Stimulated activated CD4-positive, alpha-beta T cell treated with anti-CD3 and anti-CD28 coated beads, TNF-alpha, amount 100 ng/mL, for 48 hours (primary cell): Measurements from ENCODE around the gene HSDL2.
"Not testable (repeated sequence)": the region's sequence is repeated elsewhere in the genome, so short reads cannot be mapped to it uniquely, and the experiment has no call there.

Source experiments
- DNase-seq, 3 donors: peaks; one replicate each; pipeline ENCODE4 v3.0.0-alpha.2; 2020; ENCODE audit warnings: low read depth in 3 of 3

Gene HSDL2

DNA sequence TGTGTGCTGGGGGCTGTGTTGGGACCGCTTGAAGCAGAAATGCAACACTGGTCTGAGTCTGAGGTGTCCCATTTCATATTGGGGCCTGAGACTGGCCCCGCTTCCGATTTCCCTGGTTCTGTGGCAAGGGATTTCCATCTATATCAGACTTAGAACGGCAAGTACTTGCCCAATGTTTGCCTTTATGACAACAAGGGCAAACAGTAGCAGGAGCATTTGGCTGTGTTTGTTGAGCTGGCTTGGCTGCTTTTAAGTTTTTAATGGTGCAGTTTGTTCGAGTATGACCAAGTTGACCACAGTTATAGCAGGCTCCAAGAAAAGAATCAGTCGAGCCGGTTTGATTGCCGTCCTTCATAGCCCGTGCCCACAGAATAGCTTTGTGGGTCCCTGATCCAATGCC lies 17.0 kb downstream of the HSDL2 start:
- DNase-seq: no peak

DNA sequence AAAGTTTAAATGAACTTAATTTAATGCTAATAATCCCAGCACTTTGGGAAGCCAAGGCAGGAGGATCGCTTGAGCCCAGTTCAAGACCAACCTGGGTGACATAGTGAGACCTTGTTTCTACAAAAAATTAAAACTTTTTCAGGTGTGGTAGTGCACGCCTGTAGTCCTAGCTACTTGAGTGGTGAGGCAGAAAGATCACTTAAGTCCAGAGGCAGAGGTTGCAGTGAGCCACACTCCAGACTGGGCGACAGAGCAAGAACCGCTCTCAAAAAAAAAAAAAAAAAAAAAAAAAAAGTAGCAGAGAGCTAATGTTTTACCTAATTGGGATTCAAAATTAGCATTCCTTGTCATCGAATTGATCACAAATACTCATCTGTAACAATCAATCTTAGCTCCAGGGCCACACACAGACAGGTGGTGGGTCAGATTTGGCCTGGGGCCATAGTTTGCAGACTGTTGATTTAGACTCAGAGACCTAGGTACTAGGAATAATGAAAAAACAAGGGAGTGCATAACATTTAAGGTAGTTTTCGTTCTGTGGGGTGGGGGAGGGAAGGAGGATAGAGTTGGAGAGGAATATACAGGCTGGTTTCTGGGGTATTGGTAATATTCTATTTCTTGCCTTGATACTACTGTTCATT lies 21.4 kb downstream of the HSDL2 start:
- no peak for DNase-seq

DNA sequence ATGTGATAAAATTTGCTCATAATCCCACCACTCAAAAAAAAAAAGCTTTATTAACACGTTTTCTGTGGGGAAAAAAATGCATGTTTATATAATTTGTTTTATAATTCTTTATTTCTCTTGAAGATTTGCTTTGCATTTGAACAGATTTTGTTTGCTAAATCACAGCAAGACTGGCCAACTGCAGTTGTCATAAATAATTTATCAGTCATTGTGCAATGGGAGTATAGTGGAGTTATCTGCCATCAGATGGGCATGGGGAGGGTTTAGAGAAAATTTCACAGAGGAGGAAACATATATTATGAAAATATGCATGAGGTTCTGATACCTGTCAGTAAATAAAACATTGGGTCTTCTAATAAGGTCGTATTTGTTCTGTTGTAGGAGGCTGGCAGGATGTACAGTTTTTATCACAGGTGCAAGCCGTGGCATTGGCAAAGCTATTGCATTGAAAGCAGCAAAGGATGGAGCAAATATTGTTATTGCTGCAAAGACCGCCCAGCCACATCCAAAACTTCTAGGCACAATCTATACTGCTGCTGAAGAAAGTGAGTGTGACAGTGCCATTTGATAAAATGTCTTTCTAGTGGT lies 23.8 kb downstream of the HSDL2 start:
- no peak for DNase-seq

DNA sequence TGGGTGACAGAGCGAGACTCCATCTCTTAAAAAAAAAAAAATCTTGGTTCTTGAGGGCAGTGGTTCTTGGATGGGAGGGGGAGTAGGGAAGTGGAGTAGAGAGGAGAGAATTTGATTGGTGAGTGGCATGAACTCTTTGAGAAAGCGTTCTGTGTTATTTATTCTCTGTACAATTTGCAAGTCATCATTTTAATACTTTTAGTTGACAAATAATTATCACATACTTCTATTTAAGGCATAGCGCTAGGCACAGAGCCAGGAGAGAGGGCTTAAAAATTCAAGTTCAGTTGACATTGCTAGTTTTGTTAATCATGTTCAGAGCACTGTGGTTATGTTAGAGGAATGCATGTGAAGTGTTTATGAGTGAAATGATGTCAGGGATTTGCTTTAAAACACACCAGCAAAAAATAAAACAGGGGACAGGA lies 24.6 kb downstream of the HSDL2 start:
- no peak for DNase-seq

DNA sequence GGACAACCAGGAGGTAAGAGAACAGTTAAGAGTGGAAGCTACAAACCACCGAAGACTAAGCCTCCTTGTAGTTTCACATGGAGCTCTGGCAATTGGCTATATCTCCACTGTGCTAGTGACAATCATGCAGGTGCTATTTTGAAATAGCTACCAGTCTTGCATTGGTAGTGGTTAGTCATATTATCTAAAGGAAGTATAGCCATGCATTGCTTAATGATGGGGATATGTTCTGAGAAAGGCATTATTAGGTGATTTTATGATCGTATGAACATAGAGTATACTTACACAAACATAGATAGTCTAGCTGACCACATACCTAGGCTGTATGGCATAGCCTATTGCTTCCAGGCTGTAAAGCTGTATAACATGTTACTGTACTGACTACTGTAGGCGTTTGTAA lies 28.4 kb downstream of the HSDL2 start:
- DNase-seq: no peak

DNA sequence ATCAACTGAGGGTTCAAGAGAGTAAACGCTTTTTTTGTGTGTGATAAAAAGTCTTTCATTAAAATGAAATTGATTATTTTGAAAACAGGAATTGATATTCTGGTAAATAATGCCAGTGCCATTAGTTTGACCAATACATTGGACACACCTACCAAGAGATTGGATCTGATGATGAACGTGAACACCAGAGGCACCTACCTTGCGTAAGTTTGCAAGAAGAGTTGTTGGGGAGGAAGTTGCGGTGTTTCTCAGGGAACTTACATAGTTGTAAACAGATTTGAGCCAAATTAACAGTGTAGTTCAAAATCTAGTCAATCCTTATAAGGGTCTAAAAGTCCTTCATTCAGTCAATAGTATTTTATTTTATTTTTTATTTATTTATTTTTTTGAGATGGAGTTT lies 28.9 kb downstream of the HSDL2 start:
- no peak for DNase-seq

DNA sequence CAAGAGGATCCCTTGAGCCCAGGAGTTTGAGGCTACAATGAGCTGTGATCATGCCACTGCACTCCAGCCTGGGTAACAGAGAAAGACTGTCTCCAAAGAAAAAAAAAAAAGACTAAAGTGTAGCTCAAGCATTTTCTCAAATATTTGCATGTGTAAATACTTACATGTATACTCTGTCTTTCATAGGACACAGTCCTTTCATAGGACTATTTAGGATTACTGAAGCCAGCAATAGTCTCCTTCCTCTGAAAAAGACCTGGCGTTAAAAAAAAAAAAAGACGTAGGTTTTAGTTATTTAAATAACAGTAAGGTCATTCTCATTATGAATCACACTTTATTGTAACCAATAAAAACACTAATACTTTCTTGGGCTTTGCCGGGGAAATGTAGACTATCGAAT lies 29.9 kb downstream of the HSDL2 start:
- DNase-seq: no peak

DNA sequence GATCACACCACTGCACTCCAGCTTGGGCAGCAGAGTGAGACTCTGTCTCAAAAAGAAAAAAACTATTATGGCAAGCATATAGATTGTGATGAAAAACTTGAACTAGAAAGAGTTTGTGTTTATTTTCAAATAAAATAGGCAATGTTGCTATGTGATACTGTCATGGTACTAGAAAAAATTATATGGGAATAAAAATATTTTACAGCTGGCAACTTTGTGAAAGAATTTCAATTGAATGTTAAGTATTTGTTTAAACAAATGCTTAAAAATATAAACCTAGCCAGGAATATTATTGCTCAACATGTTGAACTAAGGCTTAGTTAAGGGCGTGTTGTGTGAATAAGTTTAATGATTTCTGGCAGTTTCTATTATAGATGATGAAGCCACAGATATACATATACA lies 31.7 kb downstream of the HSDL2 start:
- no peak for DNase-seq

DNA sequence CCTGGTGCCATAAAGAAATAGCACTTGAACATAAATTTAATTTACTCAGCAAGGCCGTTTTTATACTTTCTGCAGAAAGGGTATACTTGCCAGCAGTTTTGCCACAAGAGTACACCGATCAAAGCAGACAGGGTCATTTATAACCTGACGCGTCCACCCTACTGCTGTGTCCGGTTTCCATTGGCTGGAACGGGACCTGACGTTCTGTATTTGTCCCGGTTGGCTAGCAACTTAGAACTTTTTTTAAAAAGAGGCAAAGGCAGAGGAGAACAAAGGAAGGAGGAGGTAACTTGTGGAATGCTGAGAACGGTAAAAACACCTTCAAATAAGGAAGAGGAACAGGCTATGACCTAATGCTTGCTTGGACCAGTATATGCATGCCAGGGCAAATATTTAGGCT lies 33.8 kb downstream of the HSDL2 start:
- not testable (repeated sequence) for DNase-seq

DNA sequence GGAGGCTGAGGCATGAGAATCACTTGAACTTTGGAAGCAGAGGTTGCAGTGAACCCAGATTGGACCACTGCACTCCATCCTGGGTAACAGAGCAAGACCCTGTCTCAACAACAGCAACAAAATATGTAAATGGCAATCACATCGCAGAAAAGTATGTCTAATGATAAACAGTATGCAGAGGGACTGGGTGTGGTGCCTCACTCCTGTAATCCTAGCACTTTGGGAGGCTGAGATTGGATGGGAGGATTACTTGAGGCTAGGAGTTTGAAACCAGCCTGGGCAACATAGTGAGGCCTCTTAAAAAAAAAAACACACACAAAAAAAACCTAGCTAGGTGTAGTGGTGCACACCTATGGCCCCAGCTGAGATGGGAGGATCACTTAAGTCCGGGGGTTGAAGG lies 40.3 kb downstream of the HSDL2 start:
- no peak for DNase-seq

DNA sequence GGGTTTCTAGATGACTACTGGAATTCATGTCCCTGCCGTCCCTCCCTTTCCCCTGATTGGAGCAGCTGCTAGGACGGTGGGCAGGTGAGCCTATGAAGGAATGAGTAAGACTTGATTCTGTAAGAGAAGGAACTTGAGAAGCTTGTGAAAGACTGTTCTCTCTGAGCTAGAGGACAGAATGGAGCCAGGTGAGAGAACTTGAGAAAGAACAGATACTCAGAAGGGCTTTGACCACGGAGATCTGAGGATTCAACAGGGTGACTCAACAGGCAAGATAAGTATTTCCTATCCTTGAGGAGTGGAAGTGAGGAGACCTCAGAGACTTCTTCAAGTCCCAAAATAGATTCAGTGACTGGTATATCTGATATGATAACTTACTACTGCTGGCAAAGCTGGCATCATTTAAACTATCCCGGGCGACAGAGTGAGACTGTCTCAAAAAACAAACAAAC lies 41.9 kb downstream of the HSDL2 start:
- DNase-seq: no peak

DNA sequence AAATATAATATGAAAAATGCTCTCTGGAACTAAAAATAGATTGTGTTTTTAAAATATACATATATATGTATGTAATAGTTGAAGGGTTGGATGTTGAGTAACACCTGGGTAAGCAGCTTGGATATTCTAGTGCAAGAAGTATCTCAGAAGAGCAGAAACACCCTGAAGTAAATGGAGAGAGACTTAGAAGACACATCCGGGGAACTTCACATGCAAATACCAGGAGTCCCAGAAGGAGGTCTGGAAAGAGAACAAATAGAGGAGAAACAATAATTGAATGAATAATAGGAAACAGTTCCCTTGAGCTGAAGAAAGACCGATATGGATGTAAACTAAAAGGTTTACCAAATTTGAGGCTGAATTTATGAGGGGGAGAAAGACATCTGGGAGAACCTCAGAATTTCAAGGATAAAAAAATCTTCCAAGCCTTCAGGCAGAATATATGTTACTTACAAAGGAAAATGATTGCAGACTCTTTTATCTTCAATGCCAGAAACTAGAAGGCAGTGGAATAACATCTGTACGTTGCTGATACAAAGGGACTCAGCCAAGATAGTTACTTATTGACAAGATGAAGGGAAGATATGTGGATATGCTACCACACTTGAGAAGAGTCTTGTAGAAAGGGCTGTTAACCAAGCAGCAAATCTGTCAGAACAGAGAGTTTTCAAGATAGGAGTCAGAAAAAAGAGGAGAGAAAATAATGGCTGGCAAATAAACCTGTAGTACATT lies 42.7 kb downstream of the HSDL2 start:
- no peak for DNase-seq

DNA sequence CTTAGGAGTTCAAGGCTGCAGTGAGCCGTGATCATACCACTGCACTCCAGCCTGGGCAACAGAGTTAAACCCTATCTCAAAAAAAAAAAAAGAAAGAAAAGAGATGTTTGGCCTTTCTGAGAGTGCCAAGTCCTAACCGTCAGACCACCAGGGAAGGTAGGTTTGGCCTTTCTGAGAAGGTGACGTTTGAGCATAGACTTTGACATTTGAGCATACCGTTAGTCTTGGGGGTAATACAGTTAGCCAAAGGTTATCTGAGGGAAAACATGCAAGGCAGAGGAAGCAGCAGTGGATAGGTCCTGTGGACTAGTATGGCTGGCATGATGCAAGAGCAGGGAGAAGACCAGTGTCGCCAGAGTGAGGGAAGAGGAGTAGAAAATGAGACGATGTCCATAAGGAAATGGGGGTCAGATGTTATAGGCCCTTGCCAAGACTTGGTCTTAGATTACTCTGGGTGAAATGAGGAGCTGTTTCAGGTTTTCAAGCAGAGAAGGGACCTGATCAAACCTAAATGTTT lies 50.2 kb downstream of the HSDL2 start:
- no peak for DNase-seq

DNA sequence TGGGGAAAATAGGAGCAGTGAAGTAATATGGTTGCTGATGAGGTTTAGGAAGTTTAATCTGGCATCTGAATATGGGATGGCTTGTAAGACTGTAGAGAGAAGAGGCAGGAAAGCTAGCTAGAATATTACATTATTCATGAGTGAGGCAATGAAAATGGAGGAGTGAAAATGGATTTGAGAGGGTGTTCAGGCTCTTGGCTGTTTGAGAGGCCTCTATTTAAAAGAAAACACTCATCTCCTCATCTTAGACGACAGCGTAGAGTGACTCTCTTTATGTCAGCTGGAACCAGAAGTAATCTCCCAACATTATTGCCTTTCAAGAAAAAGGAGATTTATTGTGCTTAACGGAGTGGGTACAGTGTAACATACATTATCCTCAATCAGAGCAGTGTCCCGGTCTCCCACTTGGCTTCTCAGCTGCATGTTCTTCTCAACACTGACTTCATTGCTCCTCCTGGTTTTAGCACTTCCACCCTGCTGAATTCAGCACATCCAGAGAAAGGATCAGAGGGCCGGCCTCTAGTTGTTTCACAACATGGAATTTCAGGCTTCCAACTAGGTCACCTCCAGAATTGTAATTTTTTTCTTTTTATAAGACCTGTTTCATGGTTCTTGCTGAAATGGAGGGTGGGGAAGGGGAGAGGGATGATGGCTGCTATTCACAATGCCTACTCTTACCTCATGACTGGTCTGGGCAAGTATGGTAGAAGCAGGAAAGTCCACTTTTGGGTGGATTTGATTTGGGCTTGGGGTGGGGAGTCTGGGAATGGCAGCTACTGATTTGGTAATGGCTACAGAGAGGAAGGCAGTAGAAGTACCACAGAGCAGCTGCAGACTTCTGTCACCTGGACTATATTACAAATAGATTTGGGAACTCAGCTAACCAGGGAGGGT lies 53.8 kb downstream of the HSDL2 start:
- DNase-seq: no peak

DNA sequence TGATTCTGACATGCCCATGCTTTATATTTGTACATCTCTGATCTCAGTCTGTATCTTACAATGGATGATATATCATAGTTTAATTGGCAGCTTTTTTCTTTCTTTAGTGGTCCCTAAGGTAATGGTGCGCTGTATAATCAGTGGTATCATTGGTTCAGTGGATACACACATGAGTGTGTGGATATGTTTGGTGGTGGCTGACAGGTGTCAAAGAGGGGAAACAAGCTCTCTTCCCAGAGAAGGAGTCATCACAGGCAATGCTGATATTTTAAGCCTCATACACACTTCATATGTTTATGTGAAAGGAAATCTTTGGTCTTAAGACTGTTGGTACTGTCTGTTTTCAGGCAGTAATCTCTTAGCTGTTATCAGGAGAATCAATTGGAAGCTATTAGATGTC lies 54.6 kb downstream of the HSDL2 start:
- no peak for DNase-seq

DNA sequence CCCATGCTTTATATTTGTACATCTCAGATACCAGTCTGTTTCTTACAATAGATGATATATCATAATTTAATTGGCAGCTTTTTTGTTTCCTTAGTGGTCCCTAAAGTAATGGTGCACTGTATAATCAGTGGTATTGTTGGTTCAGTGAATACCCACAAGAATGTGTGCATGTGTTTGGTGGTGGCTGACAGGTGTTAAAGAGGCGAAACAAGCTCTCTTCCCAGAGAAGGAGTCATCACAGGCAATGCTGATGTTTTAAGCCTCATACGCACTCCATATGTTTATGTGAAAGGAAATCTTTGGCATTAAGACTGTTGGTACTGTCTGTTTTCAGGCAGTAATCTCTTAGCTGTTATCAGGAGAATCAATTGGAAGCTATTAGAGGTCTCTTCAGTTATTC lies 57.5 kb downstream of the HSDL2 start:
- no peak for DNase-seq

DNA sequence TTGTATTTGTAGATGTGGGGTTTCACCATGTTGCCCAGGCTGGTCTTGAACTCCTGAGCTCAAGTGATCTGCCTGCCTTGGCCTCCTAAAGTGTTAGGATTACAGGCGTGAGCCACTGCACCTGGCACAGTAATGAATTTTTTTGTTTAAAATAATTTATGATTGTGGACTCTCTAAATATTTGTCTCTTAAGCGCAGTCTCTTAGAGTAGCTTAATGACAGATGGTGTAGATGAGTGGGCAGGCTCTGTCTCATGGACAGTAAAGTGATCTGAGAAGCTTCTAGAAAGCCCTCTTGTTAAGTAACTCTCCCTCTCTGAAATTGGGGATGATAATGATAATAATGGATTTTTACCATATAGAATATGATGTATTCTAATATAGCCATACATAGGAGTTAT lies 59.3 kb downstream of the HSDL2 start:
- DNase-seq: no peak

DNA sequence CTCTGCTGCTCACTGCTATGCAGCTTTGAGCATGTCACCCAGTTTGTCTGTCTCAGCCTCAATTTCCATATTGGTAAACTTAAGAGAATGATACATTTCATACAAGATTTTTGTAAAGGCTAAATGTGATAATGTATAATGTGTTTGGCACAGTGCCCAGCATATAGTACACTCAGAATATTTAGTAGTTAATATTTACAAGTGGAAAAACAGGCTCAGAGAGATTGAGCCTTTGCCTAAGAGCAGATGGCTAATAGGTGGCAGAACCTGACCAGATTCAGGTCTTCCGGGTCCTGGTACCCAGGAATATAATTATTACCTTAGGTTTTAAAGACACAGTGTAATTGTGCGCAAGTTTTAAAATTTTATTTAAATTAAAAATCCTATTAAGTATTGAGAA lies 59.9 kb downstream of the HSDL2 start:
- no peak for DNase-seq

DNA sequence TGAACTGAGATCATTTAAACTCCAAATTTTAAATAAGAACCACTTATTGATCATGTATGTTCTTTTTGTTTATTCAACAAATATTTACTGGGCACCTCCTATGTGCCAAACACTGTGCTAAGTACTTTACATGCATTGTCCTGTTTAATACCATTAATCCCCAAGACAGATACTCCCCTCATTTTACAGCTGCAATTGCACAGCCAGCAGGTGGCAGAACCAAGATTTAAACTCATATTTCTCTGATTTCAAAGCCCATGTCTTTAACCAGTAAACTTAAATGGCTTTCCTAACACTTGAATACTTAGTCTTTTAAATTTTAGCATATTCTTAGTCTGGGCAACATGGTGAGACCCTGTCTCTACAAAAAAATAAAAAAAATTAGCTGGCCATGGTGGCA lies 63.3 kb downstream of the HSDL2 start:
- DNase-seq: no peak

DNA sequence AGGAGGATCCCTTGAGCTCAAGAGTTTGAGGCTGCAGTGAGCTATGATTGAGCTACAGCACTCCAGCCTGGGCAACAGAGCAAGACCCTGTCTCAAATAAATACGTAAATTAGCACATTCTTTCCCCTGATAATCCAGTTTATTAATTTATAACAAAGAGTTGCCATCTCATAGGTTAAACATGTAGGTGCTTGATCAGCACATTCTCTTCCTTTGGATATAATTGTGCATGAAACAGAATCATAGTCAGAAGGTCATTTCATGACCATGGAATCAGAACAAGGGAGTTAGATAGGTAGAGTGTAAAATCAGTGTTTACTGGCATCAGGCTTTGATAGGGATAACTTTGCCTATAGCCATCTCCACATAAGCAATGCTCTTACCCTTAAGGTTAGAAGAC lies 63.7 kb downstream of the HSDL2 start:
- DNase-seq: no peak

DNA sequence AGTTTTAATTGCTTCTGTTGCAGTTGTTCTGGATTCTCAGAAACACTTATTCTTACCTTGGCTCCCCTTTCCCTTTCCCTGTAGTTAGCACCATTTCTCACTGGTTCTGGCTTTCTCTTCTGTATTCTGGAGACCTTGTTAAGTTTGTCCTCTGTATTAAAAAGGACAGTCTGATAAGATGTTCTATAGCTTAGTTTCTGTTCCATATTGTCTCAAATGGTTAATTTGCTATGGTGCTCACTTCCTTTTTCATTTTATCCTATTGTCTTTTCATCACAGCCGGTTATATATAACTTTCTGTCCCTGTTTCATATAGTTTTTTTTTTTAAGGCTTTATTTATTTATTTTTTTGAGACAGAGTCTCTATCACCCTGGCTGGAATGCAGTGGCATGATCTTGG lies 65.3 kb downstream of the HSDL2 start:
- DNase-seq: no peak

DNA sequence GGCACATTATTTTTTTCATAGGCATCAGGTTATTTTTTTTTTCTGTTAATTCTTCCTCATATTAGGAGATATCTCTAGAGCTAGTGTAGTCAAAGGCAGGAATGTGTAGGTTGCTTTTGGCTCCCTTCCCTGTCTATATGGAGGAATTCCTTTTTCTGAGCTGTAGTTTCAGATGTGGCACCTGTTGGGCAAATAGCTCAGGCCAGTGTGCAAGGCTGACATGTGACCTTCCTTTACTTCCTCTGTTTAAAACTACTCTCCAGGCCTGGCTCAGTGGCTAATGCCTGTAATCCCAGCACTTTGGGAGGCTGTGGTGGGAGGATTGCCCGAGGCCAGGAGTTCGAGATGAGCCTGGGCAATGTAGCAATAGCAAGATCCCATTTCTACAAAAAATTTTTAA lies 66.2 kb downstream of the HSDL2 start:
- no peak for DNase-seq
